ENCODE measurements around the gene DESI1.

The DESI1 gene

GRCh38 chr22:41562461-41562860 is 58.4 kb downstream of the DESI1 start:
- Histone ChIP-seq H3K9ac (ENCODE audit: low read length) (no peak overlapping the region), H2AFZ (ENCODE audit: low read length) (no peak overlapping the region), H4K20me1 (ENCODE audit: insufficient read depth, low read length) (no peaks in the 10 kb centered on the region), H3K36me3 (replicated peaks; ENCODE audit: insufficient read depth, low read length) (no peaks in the 10 kb centered on the region), H3K27me3 (replicated peaks; ENCODE audit: insufficient read depth, low read length) (no peaks in the 10 kb centered on the region), H3F3A (ENCODE audit: insufficient read depth, low read length) (peaks cover 3% of the 10 kb centered on the region; the same call in 1 of the 2 replicates), H3K79me2 (ENCODE audit: low read length) (no peaks in the 10 kb centered on the region), H3K4me2 (ENCODE audit: low read depth, low read length) (no peak overlapping the region), H3K4me3 (ENCODE audit: low read length) (no peak overlapping the region), H3K27ac (ENCODE audit: low read length) (no peak overlapping the region), H3K4me1 (ENCODE audit: low read length) (peaks cover 8% of the 10 kb centered on the region), H3K9me2 (replicated peaks; ENCODE audit: insufficient read depth, low read length) (no peaks in the 10 kb centered on the region), H3K9me3 (replicated peaks; ENCODE audit: insufficient read depth, low read length) (no peaks in the 10 kb centered on the region)
- no peak for DNase-seq
- no peak for TF ChIP-seq CTCF (IDR thresholded peaks at IDR 0.05; ENCODE audit: low read length)
- no peak for TF ChIP-seq EZH2 (optimal IDR thresholded peaks at IDR 0.05; ENCODE audit: low read depth, low read length)
- no peak for TF ChIP-seq EZH2phosphoT487 (IDR thresholded peaks at IDR 0.05; ENCODE audit: low read length)

GRCh38 chr22:41561788-41562187 is 59.1 kb downstream of the DESI1 start:
- peaks cover 8% of the 10 kb centered on the region for H3F3A ChIP-seq (ENCODE audit: insufficient read depth, low read length)
- H3K4me2 ChIP-seq (ENCODE audit: low read depth, low read length) = no peak overlapping the region
- H3K9ac ChIP-seq (ENCODE audit: low read length) = no peak overlapping the region
- H3K27ac ChIP-seq (ENCODE audit: low read length) = no peak overlapping the region
- no peak overlapping the region for H3K4me3 ChIP-seq (ENCODE audit: low read length)
- no peaks in the 10 kb centered on the region for H3K9me2 ChIP-seq (replicated peaks; ENCODE audit: insufficient read depth, low read length)
- TF ChIP-seq CTCF (IDR thresholded peaks at IDR 0.05; ENCODE audit: low read length) (no peak), EZH2 (optimal IDR thresholded peaks at IDR 0.05; ENCODE audit: low read depth, low read length) (no peak), EZH2phosphoT487 (IDR thresholded peaks at IDR 0.05; ENCODE audit: low read length) (no peak)
- no peaks in the 10 kb centered on the region for H4K20me1 ChIP-seq (ENCODE audit: insufficient read depth, low read length)
- peaks cover 13% of the 10 kb centered on the region for H3K4me1 ChIP-seq (ENCODE audit: low read length)
- no peak overlapping the region for H2AFZ ChIP-seq (ENCODE audit: low read length)
- H3K79me2 ChIP-seq (ENCODE audit: low read length) = no peaks in the 10 kb centered on the region
- H3K27me3 ChIP-seq (replicated peaks; ENCODE audit: insufficient read depth, low read length) = no peaks in the 10 kb centered on the region
- H3K36me3 ChIP-seq (replicated peaks; ENCODE audit: insufficient read depth, low read length) = no peaks in the 10 kb centered on the region
- no peak for DNase-seq
- H3K9me3 ChIP-seq (replicated peaks; ENCODE audit: insufficient read depth, low read length) = no peaks in the 10 kb centered on the region

GRCh38 chr22:41561335-41561734 is 59.5 kb downstream of the DESI1 start:
- DNase-seq = no peak
- no peaks in the 10 kb centered on the region for H4K20me1 ChIP-seq (ENCODE audit: insufficient read depth, low read length)
- H3K36me3 ChIP-seq (replicated peaks; ENCODE audit: insufficient read depth, low read length) = no peaks in the 10 kb centered on the region
- TF ChIP-seq CTCF (IDR thresholded peaks at IDR 0.05; ENCODE audit: low read length) (no peak), EZH2phosphoT487 (IDR thresholded peaks at IDR 0.05; ENCODE audit: low read length) (no peak), EZH2 (optimal IDR thresholded peaks at IDR 0.05; ENCODE audit: low read depth, low read length) (no peak)
- H3K9ac ChIP-seq (ENCODE audit: low read length) = no peak overlapping the region
- H3K27me3 ChIP-seq (replicated peaks; ENCODE audit: insufficient read depth, low read length) = no peaks in the 10 kb centered on the region
- H3K27ac ChIP-seq (ENCODE audit: low read length) = no peak overlapping the region
- H3K4me1 ChIP-seq (ENCODE audit: low read length) = peaks cover 17% of the 10 kb centered on the region
- no peak overlapping the region for H3K4me3 ChIP-seq (ENCODE audit: low read length)
- H3F3A ChIP-seq (ENCODE audit: insufficient read depth, low read length) = peaks cover 8% of the 10 kb centered on the region
- H2AFZ ChIP-seq (ENCODE audit: low read length) = peak overlapping the region; percentile 46
- peak overlapping the region; percentile 68; the same call in 1 of the 2 replicates for H3K4me2 ChIP-seq (ENCODE audit: low read depth, low read length)
- H3K79me2 ChIP-seq (ENCODE audit: low read length) = no peaks in the 10 kb centered on the region
- no peaks in the 10 kb centered on the region for H3K9me3 ChIP-seq (replicated peaks; ENCODE audit: insufficient read depth, low read length)
- H3K9me2 ChIP-seq (replicated peaks; ENCODE audit: insufficient read depth, low read length) = no peaks in the 10 kb centered on the region
